ENCODE results near the gene RIMBP2.

RIMBP2 gene

DNA sequence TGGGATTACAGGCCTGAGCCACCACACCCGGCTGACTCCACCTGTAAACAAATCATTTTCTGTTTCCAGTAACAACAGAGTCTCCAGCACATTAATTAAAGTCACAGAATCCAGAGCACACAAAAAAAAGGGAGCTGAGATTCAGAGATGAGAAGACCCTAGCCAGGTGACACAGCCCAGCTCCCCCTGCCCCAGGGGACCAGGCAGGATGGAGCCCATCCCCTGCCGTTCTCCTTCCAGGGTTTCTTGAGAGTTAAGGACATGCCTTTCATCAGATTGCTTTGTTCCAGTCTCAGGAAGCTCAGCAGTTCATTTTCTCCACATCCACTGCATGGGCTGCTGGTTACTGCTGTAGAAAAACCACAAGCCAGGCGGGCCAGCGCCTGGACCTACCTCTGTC is 81.2 kb downstream of the RIMBP2 start:
- TF ChIP-seq, protein P1, sequence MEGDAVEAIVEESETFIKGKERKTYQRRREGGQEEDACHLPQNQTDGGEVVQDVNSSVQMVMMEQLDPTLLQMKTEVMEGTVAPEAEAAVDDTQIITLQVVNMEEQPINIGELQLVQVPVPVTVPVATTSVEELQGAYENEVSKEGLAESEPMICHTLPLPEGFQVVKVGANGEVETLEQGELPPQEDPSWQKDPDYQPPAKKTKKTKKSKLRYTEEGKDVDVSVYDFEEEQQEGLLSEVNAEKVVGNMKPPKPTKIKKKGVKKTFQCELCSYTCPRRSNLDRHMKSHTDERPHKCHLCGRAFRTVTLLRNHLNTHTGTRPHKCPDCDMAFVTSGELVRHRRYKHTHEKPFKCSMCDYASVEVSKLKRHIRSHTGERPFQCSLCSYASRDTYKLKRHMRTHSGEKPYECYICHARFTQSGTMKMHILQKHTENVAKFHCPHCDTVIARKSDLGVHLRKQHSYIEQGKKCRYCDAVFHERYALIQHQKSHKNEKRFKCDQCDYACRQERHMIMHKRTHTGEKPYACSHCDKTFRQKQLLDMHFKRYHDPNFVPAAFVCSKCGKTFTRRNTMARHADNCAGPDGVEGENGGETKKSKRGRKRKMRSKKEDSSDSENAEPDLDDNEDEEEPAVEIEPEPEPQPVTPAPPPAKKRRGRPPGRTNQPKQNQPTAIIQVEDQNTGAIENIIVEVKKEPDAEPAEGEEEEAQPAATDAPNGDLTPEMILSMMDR (IDR thresholded peaks at IDR 0.05; ENCODE audit: borderline replicate concordance, insufficient read depth, low read depth, low read length), result no peak
- H3K4me3 ChIP-seq (ENCODE audit: low read depth, low read length), result no peak overlapping the region

- TF ChIP-seq, protein P1 (IDR thresholded peaks at IDR 0.05; ENCODE audit: borderline replicate concordance, insufficient read depth, low read depth, low read length), result no peak
- H3K4me3 ChIP-seq (ENCODE audit: low read depth, low read length), result no peak overlapping the region
Observed at GRCh38 chr12:130633771-130634170, 82.3 kb downstream of the RIMBP2 start.

GRCh38 chr12:130632642-130633041 is 83.5 kb downstream of the RIMBP2 start:
- H3K4me3 ChIP-seq (ENCODE audit: low read depth, low read length), result no peak overlapping the region
- TF ChIP-seq, protein P1 (IDR thresholded peaks at IDR 0.05; ENCODE audit: borderline replicate concordance, insufficient read depth, low read depth, low read length), result no peak

- TF ChIP-seq, protein P1 (IDR thresholded peaks at IDR 0.05; ENCODE audit: borderline replicate concordance, insufficient read depth, low read depth, low read length), result no peak
- no peak overlapping the region for H3K4me3 ChIP-seq (ENCODE audit: low read depth, low read length)
Observed at GRCh38 chr12:130628304-130628703, 87.8 kb downstream of the RIMBP2 start.

DNA sequence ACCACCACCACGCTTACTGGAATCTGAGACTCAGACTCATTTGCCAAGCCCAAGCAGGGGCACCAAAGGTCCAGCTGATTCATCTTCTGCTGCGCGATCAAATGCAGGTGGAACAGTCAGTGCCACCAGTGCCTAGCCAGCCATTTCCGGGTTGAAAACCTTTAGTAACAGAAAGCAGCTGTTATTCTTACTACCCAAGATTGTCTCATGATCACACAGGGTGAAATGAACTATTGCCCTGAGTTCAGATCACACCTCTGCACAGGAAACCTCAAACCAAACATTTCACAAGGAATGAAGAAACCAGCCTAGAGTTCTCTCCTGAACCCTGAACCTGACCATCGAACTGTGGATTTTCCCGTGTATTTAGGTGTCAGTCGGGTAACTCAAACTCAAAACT is 88.9 kb downstream of the RIMBP2 start:
- no peak overlapping the region for H3K4me3 ChIP-seq (ENCODE audit: low read depth, low read length)
- TF ChIP-seq, protein P1 (IDR thresholded peaks at IDR 0.05; ENCODE audit: borderline replicate concordance, insufficient read depth, low read depth, low read length), result no peak

- TF ChIP-seq, protein P1 (IDR thresholded peaks at IDR 0.05; ENCODE audit: borderline replicate concordance, insufficient read depth, low read depth, low read length), result no peak
Observed at GRCh38 chr12:130626601-130627000, 89.5 kb downstream of the RIMBP2 start.

DNA sequence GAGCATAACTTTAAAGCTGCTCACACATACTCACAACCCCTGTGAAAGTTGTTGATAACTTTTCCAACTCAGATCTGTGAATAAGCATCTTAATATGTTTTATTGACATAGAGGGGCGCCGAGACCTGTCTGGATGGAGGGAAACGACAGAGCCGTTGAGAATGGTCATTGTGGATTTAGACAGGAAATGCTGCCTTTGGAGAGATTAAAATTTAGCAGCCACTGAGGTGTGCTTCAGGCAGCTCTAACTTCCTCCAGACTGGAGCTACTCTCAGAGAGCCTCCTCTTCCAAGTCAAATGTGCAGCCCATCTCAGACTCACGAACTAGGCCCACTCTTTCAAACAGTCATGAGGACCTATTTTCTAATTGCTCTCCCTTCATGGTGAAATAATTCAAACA is 90.9 kb downstream of the RIMBP2 start:
- H3K4me3 ChIP-seq (ENCODE audit: low read depth, low read length), result no peak overlapping the region
- TF ChIP-seq, protein P1 (IDR thresholded peaks at IDR 0.05; ENCODE audit: borderline replicate concordance, insufficient read depth, low read depth, low read length), result no peak

More at GRCh38 chr12:130626601-130627000, 89.5 kb downstream of the RIMBP2 start:
- H3K4me3 ChIP-seq (ENCODE audit: low read depth, low read length), result no peak overlapping the region

Measured in GM12875 (cell line).